Measurements from ENCODE around the gene INHBE. TPM values are rescaled to one million over a fixed set of nuclear protein-coding genes. Genes with fewer than 3 reads are reported as not detected.

INHBE gene
- total and polyA plus RNA-seq, 4 donors: 17.6 to 181 (median 110) TPM

GRCh38 chr12:57416039-57416996, 38.8 kb upstream of the INHBE start:
- Histone ChIP-seq H3K27me3 (ENCODE audit: control insufficient read depth in 4 of 4, insufficient read depth in 4 of 4, low read length in 3 of 4) (no peaks in the 10 kb centered on the region), H3K4me1 (ENCODE audit: control insufficient read depth in 4 of 4, insufficient read depth in 4 of 4, low read length in 3 of 4) (peaks cover 5 to 21% (median 13%) of the 10 kb centered on the region in 4 donors), H3K4me3 (ENCODE audit: low read depth in 1 of 3, low read length in 3 of 3) (no peak overlapping the region), H3K36me3 (ENCODE audit: control insufficient read depth in 4 of 4, insufficient read depth in 3 of 4, low read depth in 1 of 4, low read length in 3 of 4) (peaks cover 0 to 7% (median 2%) of the 10 kb centered on the region in 4 donors), H3K27ac (ENCODE audit: low read depth in 1 of 2, low read length in 2 of 2) (peak overlapping the region in 1 of 2 donors; percentile 19), H3K9ac (ENCODE audit: low read depth in 1 of 2, low read length in 2 of 2) (no peak overlapping the region), H3K9me3 (ENCODE audit: control insufficient read depth in 4 of 4, low read length in 3 of 4) (no peaks in the 10 kb centered on the region)
- TF ChIP-seq JUND (IDR thresholded peaks at IDR 0.05) (no peak), YY1 (IDR thresholded peaks at IDR 0.05) (no peak), HNF4A (conservative IDR thresholded peaks at IDR 0.05) (no peak), NR2F2 (IDR thresholded peaks at IDR 0.05) (no peak), HNF4G (IDR thresholded peaks at IDR 0.05) (no peak), GABPA (IDR thresholded peaks at IDR 0.05 in 1 of 2, conservative IDR thresholded peaks at IDR 0.05 in 1 of 2) (no peak), FOXA1 (IDR thresholded peaks at IDR 0.05) (no peak), FOXA2 (IDR thresholded peaks at IDR 0.05) (no peak)
- TF ChIP-seq, protein P1, sequence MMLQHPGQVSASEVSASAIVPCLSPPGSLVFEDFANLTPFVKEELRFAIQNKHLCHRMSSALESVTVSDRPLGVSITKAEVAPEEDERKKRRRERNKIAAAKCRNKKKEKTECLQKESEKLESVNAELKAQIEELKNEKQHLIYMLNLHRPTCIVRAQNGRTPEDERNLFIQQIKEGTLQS (IDR thresholded peaks at IDR 0.05): no peak
- TF ChIP-seq, protein P2, sequence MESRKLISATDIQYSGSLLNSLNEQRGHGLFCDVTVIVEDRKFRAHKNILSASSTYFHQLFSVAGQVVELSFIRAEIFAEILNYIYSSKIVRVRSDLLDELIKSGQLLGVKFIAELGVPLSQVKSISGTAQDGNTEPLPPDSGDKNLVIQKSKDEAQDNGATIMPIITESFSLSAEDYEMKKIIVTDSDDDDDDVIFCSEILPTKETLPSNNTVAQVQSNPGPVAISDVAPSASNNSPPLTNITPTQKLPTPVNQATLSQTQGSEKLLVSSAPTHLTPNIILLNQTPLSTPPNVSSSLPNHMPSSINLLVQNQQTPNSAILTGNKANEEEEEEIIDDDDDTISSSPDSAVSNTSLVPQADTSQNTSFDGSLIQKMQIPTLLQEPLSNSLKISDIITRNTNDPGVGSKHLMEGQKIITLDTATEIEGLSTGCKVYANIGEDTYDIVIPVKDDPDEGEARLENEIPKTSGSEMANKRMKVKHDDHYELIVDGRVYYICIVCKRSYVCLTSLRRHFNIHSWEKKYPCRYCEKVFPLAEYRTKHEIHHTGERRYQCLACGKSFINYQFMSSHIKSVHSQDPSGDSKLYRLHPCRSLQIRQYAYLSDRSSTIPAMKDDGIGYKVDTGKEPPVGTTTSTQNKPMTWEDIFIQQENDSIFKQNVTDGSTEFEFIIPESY (IDR thresholded peaks at IDR 0.05): no peak
- WGBS: 95% methylated on average over 8 of the region's 8 CpGs
- DNase-seq (ENCODE audit: low spot score): no peak

DNA sequence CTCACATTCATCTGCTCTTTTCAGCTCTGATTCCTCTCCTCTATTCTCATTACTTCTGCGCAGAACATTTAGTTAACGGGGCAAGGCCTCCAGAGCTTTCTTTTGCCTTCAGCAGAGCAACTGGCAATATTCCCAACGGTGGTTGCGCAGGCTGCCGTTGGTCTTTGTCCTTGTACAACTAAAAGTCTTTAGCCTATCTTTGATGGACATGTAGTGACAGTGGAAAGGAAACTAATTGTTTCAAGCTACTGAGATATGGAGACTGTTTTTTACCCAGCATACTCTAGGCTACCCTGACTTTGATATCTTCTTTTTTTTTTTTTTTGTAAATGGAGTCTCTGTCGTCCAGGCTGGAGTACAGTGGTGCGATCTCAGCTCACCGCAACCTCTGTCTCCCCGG, 36.9 kb upstream of the INHBE start:
- no peak overlapping the region for H3K9ac ChIP-seq (ENCODE audit: low read depth in 1 of 2, low read length in 2 of 2)
- H3K36me3 ChIP-seq (ENCODE audit: control insufficient read depth in 4 of 4, insufficient read depth in 3 of 4, low read depth in 1 of 4, low read length in 3 of 4): peaks cover 0 to 7% (median 4%) of the 10 kb centered on the region in 4 donors
- no peak for DNase-seq (ENCODE audit: low spot score)
- H3K27ac ChIP-seq (ENCODE audit: low read depth in 1 of 2, low read length in 2 of 2): peak overlapping the region in 1 of 2 donors; percentile 3
- 52% methylated on average over 9 of the region's 9 CpGs for WGBS
- H3K4me3 ChIP-seq (ENCODE audit: low read depth in 1 of 3, low read length in 3 of 3): no peak overlapping the region
- H3K4me1 ChIP-seq (ENCODE audit: control insufficient read depth in 4 of 4, insufficient read depth in 4 of 4, low read length in 3 of 4): peaks cover 7 to 21% (median 13%) of the 10 kb centered on the region in 4 donors
- no peaks in the 10 kb centered on the region for H3K27me3 ChIP-seq (ENCODE audit: control insufficient read depth in 4 of 4, insufficient read depth in 4 of 4, low read length in 3 of 4)
- peak; percentile 8 to 30 for TF ChIP-seq RXRA (IDR thresholded peaks at IDR 0.05)
- peak; percentile 17 to 43 for TF ChIP-seq RAD21 (IDR thresholded peaks at IDR 0.05)
- TF ChIP-seq, protein P3, sequence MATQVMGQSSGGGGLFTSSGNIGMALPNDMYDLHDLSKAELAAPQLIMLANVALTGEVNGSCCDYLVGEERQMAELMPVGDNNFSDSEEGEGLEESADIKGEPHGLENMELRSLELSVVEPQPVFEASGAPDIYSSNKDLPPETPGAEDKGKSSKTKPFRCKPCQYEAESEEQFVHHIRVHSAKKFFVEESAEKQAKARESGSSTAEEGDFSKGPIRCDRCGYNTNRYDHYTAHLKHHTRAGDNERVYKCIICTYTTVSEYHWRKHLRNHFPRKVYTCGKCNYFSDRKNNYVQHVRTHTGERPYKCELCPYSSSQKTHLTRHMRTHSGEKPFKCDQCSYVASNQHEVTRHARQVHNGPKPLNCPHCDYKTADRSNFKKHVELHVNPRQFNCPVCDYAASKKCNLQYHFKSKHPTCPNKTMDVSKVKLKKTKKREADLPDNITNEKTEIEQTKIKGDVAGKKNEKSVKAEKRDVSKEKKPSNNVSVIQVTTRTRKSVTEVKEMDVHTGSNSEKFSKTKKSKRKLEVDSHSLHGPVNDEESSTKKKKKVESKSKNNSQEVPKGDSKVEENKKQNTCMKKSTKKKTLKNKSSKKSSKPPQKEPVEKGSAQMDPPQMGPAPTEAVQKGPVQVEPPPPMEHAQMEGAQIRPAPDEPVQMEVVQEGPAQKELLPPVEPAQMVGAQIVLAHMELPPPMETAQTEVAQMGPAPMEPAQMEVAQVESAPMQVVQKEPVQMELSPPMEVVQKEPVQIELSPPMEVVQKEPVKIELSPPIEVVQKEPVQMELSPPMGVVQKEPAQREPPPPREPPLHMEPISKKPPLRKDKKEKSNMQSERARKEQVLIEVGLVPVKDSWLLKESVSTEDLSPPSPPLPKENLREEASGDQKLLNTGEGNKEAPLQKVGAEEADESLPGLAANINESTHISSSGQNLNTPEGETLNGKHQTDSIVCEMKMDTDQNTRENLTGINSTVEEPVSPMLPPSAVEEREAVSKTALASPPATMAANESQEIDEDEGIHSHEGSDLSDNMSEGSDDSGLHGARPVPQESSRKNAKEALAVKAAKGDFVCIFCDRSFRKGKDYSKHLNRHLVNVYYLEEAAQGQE (IDR thresholded peaks at IDR 0.05): peak; percentile 22
- TF ChIP-seq EGR1 (IDR thresholded peaks at IDR 0.05; ENCODE audit: low read depth in 2 of 2): no peak
- TF ChIP-seq, protein P1 (IDR thresholded peaks at IDR 0.05): no peak
- no peak for TF ChIP-seq TAF1 (conservative IDR thresholded peaks at IDR 0.05)
- no peak for TF ChIP-seq MAX (IDR thresholded peaks at IDR 0.05)
- TF ChIP-seq GABPA (IDR thresholded peaks at IDR 0.05 in 1 of 2, conservative IDR thresholded peaks at IDR 0.05 in 1 of 2): no peak
- TF ChIP-seq SP1 (IDR thresholded peaks at IDR 0.05): peak; percentile 37
- no peak for TF ChIP-seq FOXA2 (IDR thresholded peaks at IDR 0.05)
- no peak for TF ChIP-seq JUND (IDR thresholded peaks at IDR 0.05)
- TF ChIP-seq HNF4G (IDR thresholded peaks at IDR 0.05): no peak
- TF ChIP-seq, protein P4, sequence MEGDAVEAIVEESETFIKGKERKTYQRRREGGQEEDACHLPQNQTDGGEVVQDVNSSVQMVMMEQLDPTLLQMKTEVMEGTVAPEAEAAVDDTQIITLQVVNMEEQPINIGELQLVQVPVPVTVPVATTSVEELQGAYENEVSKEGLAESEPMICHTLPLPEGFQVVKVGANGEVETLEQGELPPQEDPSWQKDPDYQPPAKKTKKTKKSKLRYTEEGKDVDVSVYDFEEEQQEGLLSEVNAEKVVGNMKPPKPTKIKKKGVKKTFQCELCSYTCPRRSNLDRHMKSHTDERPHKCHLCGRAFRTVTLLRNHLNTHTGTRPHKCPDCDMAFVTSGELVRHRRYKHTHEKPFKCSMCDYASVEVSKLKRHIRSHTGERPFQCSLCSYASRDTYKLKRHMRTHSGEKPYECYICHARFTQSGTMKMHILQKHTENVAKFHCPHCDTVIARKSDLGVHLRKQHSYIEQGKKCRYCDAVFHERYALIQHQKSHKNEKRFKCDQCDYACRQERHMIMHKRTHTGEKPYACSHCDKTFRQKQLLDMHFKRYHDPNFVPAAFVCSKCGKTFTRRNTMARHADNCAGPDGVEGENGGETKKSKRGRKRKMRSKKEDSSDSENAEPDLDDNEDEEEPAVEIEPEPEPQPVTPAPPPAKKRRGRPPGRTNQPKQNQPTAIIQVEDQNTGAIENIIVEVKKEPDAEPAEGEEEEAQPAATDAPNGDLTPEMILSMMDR (IDR thresholded peaks at IDR 0.05; ENCODE audit: low read depth, low read length, missing input control): no peak
- TF ChIP-seq, protein P2 (IDR thresholded peaks at IDR 0.05): no peak
- TF ChIP-seq HNF4A (conservative IDR thresholded peaks at IDR 0.05): peak; percentile 69 to 73
- TF ChIP-seq NR2F2 (IDR thresholded peaks at IDR 0.05): no peak
- no peak for TF ChIP-seq FOXA1 (IDR thresholded peaks at IDR 0.05)
- peak; percentile 61 for TF ChIP-seq YY1 (IDR thresholded peaks at IDR 0.05)
- no peaks in the 10 kb centered on the region for H3K9me3 ChIP-seq (ENCODE audit: control insufficient read depth in 4 of 4, low read length in 3 of 4)
